Choroid plexus epithelial cell (primary cell): ENCODE measurements around the gene GNAI2.
"Not testable (repeated sequence)": the region's sequence is repeated elsewhere in the genome, so short reads cannot be mapped to it uniquely, and the experiment has no call there.

Source experiments
- DNase-seq: peaks from one replicate; pipeline ENCODE4 v3.0.0-alpha.2; 2010; ENCODE audit warnings: low read depth
- H3K4me3 ChIP-seq: 2 replicates; pipeline ENCODE4 v1.5.1; 2011; ENCODE audit warnings: low read depth, mild to moderate bottlenecking, control low read depth, low read length, moderate library complexity
- CTCF ChIP-seq: conservative IDR thresholded peaks from 2 replicates; pipeline ENCODE4 v1.5.1; 2011; ENCODE audit warnings: low read depth, mild to moderate bottlenecking, control low read depth, inconsistent platforms, low read length, moderate library complexity

The GNAI2 gene

DNA sequence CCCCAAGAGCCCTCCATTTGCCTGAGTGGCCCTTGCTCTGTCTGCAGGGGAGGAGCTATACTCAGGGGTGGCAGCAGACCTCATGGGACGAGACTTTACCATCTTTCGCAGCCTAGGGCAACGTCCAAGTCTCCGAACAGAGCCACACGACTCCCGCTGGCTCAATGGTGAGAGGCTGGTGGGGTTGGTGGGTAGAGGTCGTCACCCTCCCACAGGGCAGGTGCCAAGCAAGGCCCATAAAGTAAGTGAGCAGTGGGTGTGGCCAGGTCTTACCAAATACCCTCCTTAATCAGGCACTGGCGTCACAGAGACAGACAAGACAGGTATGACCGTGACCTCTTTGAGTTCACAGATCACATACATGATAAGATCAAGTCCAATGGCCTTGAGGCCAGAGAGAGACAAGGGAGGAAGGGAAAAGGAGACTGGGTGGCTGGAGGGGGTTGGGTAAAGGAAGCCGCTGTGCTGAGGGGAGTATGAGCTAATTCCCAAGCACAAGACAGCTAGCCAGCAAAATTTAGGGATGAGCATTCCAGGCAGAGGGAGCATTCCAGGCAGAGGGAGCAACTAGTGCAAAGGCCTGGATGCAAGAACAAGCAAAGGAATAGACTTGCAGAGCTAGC is 35.4 kb downstream of the GNAI2 start:
- no peak for TF ChIP-seq CTCF
- DNase-seq = no peak
- H3K4me3 ChIP-seq = no peak overlapping the region

GRCh38 chr3:50272538-50272910 is 36.5 kb downstream of the GNAI2 start:
- H3K4me3 ChIP-seq, DNase-seq: not testable (repeated sequence)

DNA sequence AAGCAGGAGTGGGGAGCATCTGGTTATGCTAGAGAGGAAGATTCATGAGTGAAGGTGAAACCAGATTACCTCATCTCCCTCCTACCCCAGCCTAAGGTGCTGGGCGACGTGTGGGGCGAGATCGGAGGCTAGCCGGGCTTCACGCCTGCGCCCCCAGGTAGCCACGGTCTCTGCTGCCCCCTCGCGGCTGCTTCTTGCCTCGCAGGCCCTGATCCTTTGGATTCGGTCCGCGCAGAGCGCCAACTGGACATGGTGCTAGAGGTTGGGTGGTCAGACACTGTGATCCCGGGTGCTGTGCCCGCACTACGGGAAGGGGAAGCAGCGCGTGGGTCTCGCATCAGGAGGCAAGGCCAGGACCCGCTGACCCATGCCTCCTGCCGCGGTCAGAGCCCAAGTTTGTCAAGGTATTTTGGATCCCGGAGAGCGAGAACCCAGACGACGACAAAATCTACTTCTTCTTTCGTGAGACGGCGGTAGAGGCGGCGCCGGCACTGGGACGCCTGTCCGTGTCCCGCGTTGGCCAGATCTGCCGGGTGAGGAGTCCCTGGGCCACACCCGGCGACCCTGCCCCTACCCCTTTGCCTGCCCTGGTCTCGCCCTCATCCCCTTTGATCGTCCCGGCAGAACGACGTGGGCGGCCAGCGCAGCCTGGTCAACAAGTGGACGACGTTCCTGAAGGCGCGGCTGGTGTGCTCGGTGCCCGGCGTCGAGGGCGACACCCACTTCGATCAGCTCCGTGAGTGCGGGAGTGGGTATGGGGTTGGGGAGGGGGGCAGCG is 37.1 kb downstream of the GNAI2 start:
- peak; percentile 95 for TF ChIP-seq CTCF
- peak overlapping the region; percentile 38 for H3K4me3 ChIP-seq
- peak; percentile 72 for DNase-seq

DNA sequence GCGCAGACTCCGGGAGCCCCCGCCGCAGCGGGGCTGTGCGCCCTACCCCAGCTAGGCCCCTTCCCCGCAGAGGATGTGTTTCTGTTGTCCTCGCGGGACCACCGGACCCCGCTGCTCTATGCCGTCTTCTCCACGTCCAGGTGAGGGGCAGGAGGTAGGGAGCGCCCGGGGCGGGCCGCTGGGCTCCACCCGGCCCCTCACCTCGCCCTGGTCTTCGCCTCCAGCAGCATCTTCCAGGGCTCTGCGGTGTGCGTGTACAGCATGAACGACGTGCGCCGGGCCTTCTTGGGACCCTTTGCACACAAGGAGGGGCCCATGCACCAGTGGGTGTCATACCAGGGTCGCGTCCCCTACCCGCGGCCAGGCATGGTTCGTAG is 37.7 kb downstream of the GNAI2 start:
- no peak overlapping the region for H3K4me3 ChIP-seq
- no peak for TF ChIP-seq CTCF
- no peak for DNase-seq

DNA sequence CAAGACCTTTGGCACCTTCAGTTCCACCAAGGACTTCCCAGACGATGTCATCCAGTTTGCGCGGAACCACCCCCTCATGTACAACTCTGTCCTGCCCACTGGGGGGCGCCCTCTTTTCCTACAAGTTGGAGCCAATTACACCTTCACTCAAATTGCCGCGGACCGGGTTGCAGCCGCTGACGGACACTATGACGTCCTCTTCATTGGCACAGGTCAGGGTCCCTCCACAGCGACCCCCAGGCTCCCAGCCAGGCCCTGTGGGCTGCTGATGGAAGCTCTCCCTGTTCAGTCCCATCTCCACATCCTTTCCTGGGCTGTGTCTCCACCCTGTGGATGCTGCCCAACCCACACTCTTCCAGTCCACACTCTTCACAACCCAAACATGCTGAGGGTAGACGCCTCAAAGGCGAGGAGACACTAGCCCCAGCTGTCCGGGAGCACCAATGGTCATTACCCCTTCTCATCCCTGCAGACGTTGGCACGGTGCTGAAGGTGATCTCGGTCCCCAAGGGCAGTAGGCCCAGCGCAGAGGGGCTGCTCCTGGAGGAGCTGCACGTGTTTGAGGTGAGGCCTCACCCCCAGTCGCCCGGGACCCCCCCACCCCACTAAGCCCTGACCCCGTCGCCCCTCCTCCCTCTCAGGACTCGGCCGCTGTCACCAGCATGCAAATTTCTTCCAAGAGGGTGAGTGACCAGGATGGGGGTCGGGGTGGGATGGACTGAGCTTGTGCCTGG is 38.5 kb downstream of the GNAI2 start:
- H3K4me3 ChIP-seq = no peak overlapping the region
- DNase-seq = peak; percentile 60
- TF ChIP-seq CTCF = peak; percentile 72

DNA sequence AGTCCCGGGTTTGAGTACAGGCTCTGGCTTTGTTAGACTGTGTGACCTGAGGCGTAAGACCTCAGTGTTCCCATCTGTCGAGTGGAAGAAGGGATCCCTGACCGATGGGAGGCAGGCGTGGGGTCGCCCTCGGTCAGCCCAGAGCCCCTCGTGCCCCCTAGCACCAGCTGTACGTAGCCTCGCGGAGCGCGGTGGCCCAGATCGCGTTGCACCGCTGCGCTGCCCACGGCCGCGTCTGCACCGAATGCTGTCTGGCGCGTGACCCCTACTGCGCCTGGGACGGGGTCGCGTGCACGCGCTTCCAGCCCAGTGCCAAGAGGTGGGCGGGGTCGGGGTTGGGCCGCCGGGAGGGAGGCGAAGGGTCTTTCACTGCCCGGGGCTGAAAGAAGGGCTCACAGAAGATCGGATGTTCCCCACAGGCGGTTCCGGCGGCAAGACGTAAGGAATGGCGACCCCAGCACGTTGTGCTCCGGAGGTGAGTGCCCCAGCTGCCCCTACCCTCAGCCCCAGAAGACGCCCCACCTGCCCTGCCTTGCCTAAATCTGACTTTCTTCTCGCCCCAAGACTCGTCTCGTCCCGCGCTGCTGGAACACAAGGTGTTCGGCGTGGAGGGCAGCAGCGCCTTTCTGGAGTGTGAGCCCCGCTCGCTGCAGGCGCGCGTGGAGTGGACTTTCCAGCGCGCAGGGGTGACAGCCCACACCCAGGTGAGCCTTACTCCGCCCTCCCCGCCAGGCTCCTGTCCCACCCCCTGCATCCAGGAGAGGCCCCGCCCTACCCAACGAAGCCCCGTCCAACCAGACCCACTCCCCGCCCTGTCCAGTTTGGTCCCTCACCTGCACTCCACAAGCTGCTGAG is 39.4 kb downstream of the GNAI2 start:
- TF ChIP-seq CTCF = no peak

More for the DNA sequence above, 39.4 kb downstream of the GNAI2 start:
- H3K4me3 ChIP-seq = no peak overlapping the region
- no peak for DNase-seq
